NCI-H1092 (cell line): Measurements from ENCODE around the gene AKAP6.

Experiments used
- DNase-seq: peaks from one replicate; lab custom pipeline; 2025; lab: John Stamatoyannopoulos, UW

AKAP6 gene

GRCh38 chr14:32588448-32589320 is 259.6 kb downstream of the AKAP6 start:
- DNase-seq: no peak

- no peak for DNase-seq
Observed at GRCh38 chr14:32590157-32590556, 261.1 kb downstream of the AKAP6 start.

GRCh38 chr14:32593290-32593942 is 264.3 kb downstream of the AKAP6 start:
- DNase-seq: no peak

GRCh38 chr14:32594766-32595165 is 265.7 kb downstream of the AKAP6 start:
- DNase-seq: no peak

GRCh38 chr14:32595497-32595896 is 266.4 kb downstream of the AKAP6 start:
- no peak for DNase-seq

GRCh38 chr14:32596390-32596789 is 267.3 kb downstream of the AKAP6 start:
- DNase-seq: no peak

- no peak for DNase-seq
Observed at GRCh38 chr14:32597771-32598170, 268.7 kb downstream of the AKAP6 start.

- no peak for DNase-seq
Observed at GRCh38 chr14:32601069-32601468, 272.0 kb downstream of the AKAP6 start.

GRCh38 chr14:32601906-32602305 is 272.8 kb downstream of the AKAP6 start:
- no peak for DNase-seq

- no peak for DNase-seq
Observed at GRCh38 chr14:32602699-32603098, 273.6 kb downstream of the AKAP6 start.

GRCh38 chr14:32603992-32604565 is 275.0 kb downstream of the AKAP6 start:
- no peak for DNase-seq

- DNase-seq: no peak
Observed at GRCh38 chr14:32606301-32606700, 277.2 kb downstream of the AKAP6 start.

GRCh38 chr14:32607399-32607798 is 278.3 kb downstream of the AKAP6 start:
- no peak for DNase-seq

- DNase-seq: no peak
Observed at GRCh38 chr14:32608857-32609256, 279.8 kb downstream of the AKAP6 start.

- no peak for DNase-seq
Observed at GRCh38 chr14:32609388-32609787, 280.3 kb downstream of the AKAP6 start.

- DNase-seq: no peak
Observed at GRCh38 chr14:32611752-32612151, 282.7 kb downstream of the AKAP6 start.

- DNase-seq: no peak
Observed at GRCh38 chr14:32618991-32619390, 289.9 kb downstream of the AKAP6 start.

GRCh38 chr14:32620303-32620702 is 291.2 kb downstream of the AKAP6 start:
- DNase-seq: no peak

- DNase-seq: no peak
Observed at GRCh38 chr14:32620724-32621123, 291.6 kb downstream of the AKAP6 start.

GRCh38 chr14:32621585-32621984 is 292.5 kb downstream of the AKAP6 start:
- DNase-seq: no peak

GRCh38 chr14:32622742-32623141 is 293.6 kb downstream of the AKAP6 start:
- no peak for DNase-seq

GRCh38 chr14:32623300-32624093 is 294.4 kb downstream of the AKAP6 start:
- no peak for DNase-seq
